H9 (cell line): ENCODE measurements around the gene PLEKHD1. TPM values are rescaled to one million over a fixed set of nuclear protein-coding genes. Genes with fewer than 3 reads are reported as not detected.
A peak's percentile ranks its signal among the peaks of the same experiment; 100 is the strongest.

Experiments used
- DNase-seq: peaks from one replicate; pipeline ENCODE4 v3.0.0-alpha.2; 2017
- H2AFZ ChIP-seq: one replicate; pipeline ENCODE4 v1.6.1; 2013; ENCODE audit warnings: mild to moderate bottlenecking, low read length, control low read depth, moderate library complexity
- H2AK5ac ChIP-seq: 2 replicates; pipeline ENCODE4 v1.6.1; 2013; ENCODE audit warnings: low read length, control low read depth, mixed read lengths; ENCODE audit not compliant: insufficient read length
- H2BK120ac ChIP-seq: one replicate; pipeline ENCODE4 v1.6.1; 2013; ENCODE audit warnings: low read depth, mild to moderate bottlenecking, low read length, control low read depth, inconsistent platforms; ENCODE audit not compliant: poor library complexity, severe bottlenecking
- H2BK12ac ChIP-seq: 2 replicates; pipeline ENCODE4 v1.6.1; 2013; ENCODE audit warnings: low read length, control low read depth, mixed read lengths, low read depth; ENCODE audit not compliant: insufficient read length
- H2BK15ac ChIP-seq: 2 replicates; pipeline ENCODE4 v1.6.1; 2013; ENCODE audit warnings: low read depth, low read length, control low read depth
- H2BK20ac ChIP-seq: one replicate; pipeline ENCODE4 v1.6.1; 2013; ENCODE audit warnings: low read depth, mild to moderate bottlenecking, low read length, control low read depth, inconsistent platforms; ENCODE audit not compliant: poor library complexity, severe bottlenecking
- H2BK5ac ChIP-seq: 2 replicates; pipeline ENCODE4 v1.6.1; 2013; ENCODE audit warnings: low read length, control low read depth, mixed read lengths; ENCODE audit not compliant: insufficient read length
- H3K14ac ChIP-seq: 2 replicates; pipeline ENCODE4 v1.6.1; 2013; ENCODE audit warnings: low read length, control low read depth; ENCODE audit not compliant: insufficient read depth
- H3K18ac ChIP-seq: 2 replicates; pipeline ENCODE4 v1.6.1; 2013; ENCODE audit warnings: low read depth, mild to moderate bottlenecking, mixed read lengths, low read length, control low read depth; ENCODE audit not compliant: insufficient read length
- H3K23ac ChIP-seq: 2 replicates; pipeline ENCODE4 v1.6.1; 2013; ENCODE audit warnings: low read length, control low read depth, mixed read lengths, low read depth; ENCODE audit not compliant: insufficient read length
- H3K23me2 ChIP-seq: 2 replicates; pipeline ENCODE4 v1.6.1; 2013; ENCODE audit warnings: low read depth, mild to moderate bottlenecking, mixed read lengths, low read length, control low read depth; ENCODE audit not compliant: insufficient read length, poor library complexity, severe bottlenecking
- H3K27ac ChIP-seq: 2 replicates; pipeline ENCODE4 v1.5.1; 2013; ENCODE audit warnings: low read length, control low read depth, mixed read lengths, low read depth; ENCODE audit not compliant: insufficient read length
- H3K27me3 ChIP-seq: 2 replicates; pipeline ENCODE4 v1.6.1; 2013; ENCODE audit warnings: low read length, control low read depth, inconsistent platforms; ENCODE audit not compliant: insufficient read depth
- H3K4ac ChIP-seq: 2 replicates; pipeline ENCODE4 v1.6.1; 2013; ENCODE audit warnings: low read depth, mild to moderate bottlenecking, control low read depth, inconsistent platforms, low read length, moderate library complexity
- H3K4me1 ChIP-seq: 2 replicates; pipeline ENCODE4 v1.6.1; 2013; ENCODE audit warnings: low read length, control low read depth, inconsistent platforms; ENCODE audit not compliant: insufficient read depth
- H3K4me2 ChIP-seq: 2 replicates; pipeline ENCODE4 v1.6.1; 2013; ENCODE audit warnings: low read length, control low read depth, mixed read lengths; ENCODE audit not compliant: insufficient read length, insufficient read depth
- H3K56ac ChIP-seq: 2 replicates; pipeline ENCODE4 v1.6.1; 2013; ENCODE audit warnings: low read depth, mild to moderate bottlenecking, mixed read lengths, low read length, control low read depth; ENCODE audit not compliant: insufficient read length
- H3K79me1 ChIP-seq: 2 replicates; pipeline ENCODE4 v1.6.1; 2013; ENCODE audit warnings: low read depth, mild to moderate bottlenecking, moderate library complexity, low read length, control low read depth, inconsistent platforms; ENCODE audit not compliant: insufficient read depth, poor library complexity, severe bottlenecking
- H3K79me2 ChIP-seq: 2 replicates; pipeline ENCODE4 v1.6.1; 2013; ENCODE audit warnings: low read length, control low read depth, inconsistent platforms; ENCODE audit not compliant: insufficient read depth
- H3K9ac ChIP-seq: 2 replicates; pipeline ENCODE4 v1.6.1; 2013; ENCODE audit warnings: low read length, control low read depth, mixed read lengths; ENCODE audit not compliant: insufficient read length; ENCODE audit errors: extremely low read depth
- H3K9me3 ChIP-seq: one replicate; pipeline ENCODE4 v1.6.1; 2013; ENCODE audit warnings: low read depth, low read length, inconsistent platforms; ENCODE audit not compliant: control insufficient read depth
- H3T11ph ChIP-seq: one replicate; pipeline ENCODE4 v1.6.1; 2013; ENCODE audit warnings: mild to moderate bottlenecking, low read length, control low read depth, inconsistent platforms
- H4K20me1 ChIP-seq: one replicate; pipeline ENCODE4 v1.6.1; 2013; ENCODE audit not compliant: control insufficient read depth, insufficient read length, insufficient read depth
- H4K5ac ChIP-seq: 2 replicates; pipeline ENCODE4 v1.6.1; 2013; ENCODE audit warnings: low read depth, mild to moderate bottlenecking, mixed read lengths, low read length, control low read depth; ENCODE audit not compliant: insufficient read length
- H4K8ac ChIP-seq: replicated peaks from 2 replicates; pipeline ENCODE4 v1.6.1; 2013; ENCODE audit warnings: low read length, control low read depth, mixed read lengths, low read depth; ENCODE audit not compliant: insufficient read length
- H4K91ac ChIP-seq: 2 replicates; pipeline ENCODE4 v1.6.1; 2013; ENCODE audit warnings: low read depth, mild to moderate bottlenecking, moderate library complexity, mixed read lengths, low read length, control low read depth; ENCODE audit not compliant: insufficient read length
- H3K27ac Mint-ChIP-seq, 3 experiments: 2 replicates in 2 of 3; 3 replicates in 1 of 3; pipeline ENCODE4 v1.8.0; 2020 to 2021; ENCODE audit warnings: mixed read lengths in 3 of 3, mild to moderate bottlenecking in 1 of 3, moderate library complexity in 1 of 3
- H3K27me3 Mint-ChIP-seq: 2 replicates; pipeline ENCODE4 v1.8.0; 2021; ENCODE audit warnings: low read depth, mild to moderate bottlenecking, moderate library complexity, mixed read lengths
- H3K36me3 Mint-ChIP-seq, 3 experiments: 2 replicates in 2 of 3; 3 replicates in 1 of 3; pipeline ENCODE4 v1.8.0; 2020 to 2021; ENCODE audit warnings: low read depth in 3 of 3, mixed read lengths in 3 of 3; ENCODE audit not compliant: insufficient read depth in 1 of 3
- H3K4me1 Mint-ChIP-seq, 2 experiments: 2 replicates each; pipeline ENCODE4 v1.8.0; 2020; ENCODE audit warnings: mixed read lengths in 2 of 2
- H3K4me3 Mint-ChIP-seq, 2 experiments: 2 replicates in 1 of 2; 3 replicates in 1 of 2; pipeline ENCODE4 v1.8.0; 2020 to 2021; ENCODE audit warnings: mild to moderate bottlenecking in 2 of 2, mixed read lengths in 2 of 2, moderate library complexity in 1 of 2
- H3K9me3 Mint-ChIP-seq, 2 experiments: 2 replicates in 1 of 2; 3 replicates in 1 of 2; pipeline ENCODE4 v1.8.0; 2020; ENCODE audit warnings: mild to moderate bottlenecking in 2 of 2, mixed read lengths in 2 of 2, moderate library complexity in 1 of 2
- CTCF ChIP-seq: fragments of 200-600 bp; sonication (generic); conservative IDR thresholded peaks from 3 replicates; pipeline ENCODE4 v1.8.0; 2021; ENCODE audit warnings: antibody characterized with exemption, mild to moderate bottlenecking
- WGBS: extraction: QIAGEN DNeasy Blood & Tissue Kit; methylation state at CpG from one replicate; pipeline ENCODE4 v1.1.7; 2013; ENCODE audit warnings: missing lambda C conversion rate, low lambda C conversion rate, mixed read lengths; ENCODE audit not compliant: insufficient read length; ENCODE audit errors: extremely low coverage; 5-methylcytosine and 5-hydroxymethylcytosine counted together
- total RNA-seq: library from RNA; stranded (reverse); gene quantifications from 2 replicates; pipeline ENCODE4 v1.2.1, GENCODE V29; 2021

Gene PLEKHD1
- total RNA-seq, 1 experiment from 2014 or later: 0.37 TPM

DNA sequence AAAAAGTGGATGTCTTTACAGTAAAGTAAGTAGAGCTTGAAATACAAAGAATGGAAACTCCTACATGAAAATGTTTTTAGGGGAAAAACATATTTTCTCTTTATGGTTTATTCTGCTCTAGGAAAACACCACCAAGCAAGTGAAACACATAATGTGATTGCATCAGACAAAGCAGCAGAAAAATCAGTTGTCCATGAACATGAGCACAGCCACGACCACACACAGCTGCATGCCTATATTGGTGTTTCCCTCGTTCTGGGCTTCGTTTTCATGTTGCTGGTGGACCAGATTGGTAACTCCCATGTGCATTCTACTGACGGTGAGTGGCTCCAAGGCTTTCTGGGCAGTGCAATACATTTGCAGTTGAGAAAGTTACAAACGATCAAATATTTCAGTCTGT is 42.6 kb upstream of the PLEKHD1 start:
- Histone ChIP-seq H2AK5ac (no peak overlapping the region), H4K8ac (no peak overlapping the region), H4K5ac (no peak overlapping the region), H3K14ac (no peak overlapping the region), H3K23ac (no peak overlapping the region), H3K27ac (no peak overlapping the region), H3K4me1 (no peaks in the 10 kb centered on the region; the same call in 1 of the 2 replicates), H3K23me2 (no peaks in the 10 kb centered on the region), H2BK15ac (no peak overlapping the region), H3T11ph (no peak overlapping the region), H3K9me3 (no peaks in the 10 kb centered on the region), H4K91ac (no peak overlapping the region), H3K27me3 (no peaks in the 10 kb centered on the region), H3K4ac (no peak overlapping the region), H2BK20ac (no peak overlapping the region), H4K20me1 (no peaks in the 10 kb centered on the region), H2BK12ac (no peak overlapping the region), H3K9ac (no peak overlapping the region), H2BK5ac (no peak overlapping the region), H3K79me2 (no peaks in the 10 kb centered on the region), H2AFZ (no peak overlapping the region), H3K56ac (no peak overlapping the region), H3K18ac (no peak overlapping the region), H3K4me2 (no peak overlapping the region), H3K79me1 (no peaks in the 10 kb centered on the region), H2BK120ac (no peak overlapping the region)
- no peak for TF ChIP-seq CTCF
- no CpG with 5 or more reads among the region's 5 CpGs for WGBS
- Mint-ChIP-seq H3K27me3 (no peaks in the 10 kb centered on the region), H3K27ac (peak overlapping the region in 1 of 3 experiments; percentile 41; a peak in 1 of 7 replicates), H3K4me3 (no peak overlapping the region), H3K4me1 (peaks cover 11 to 12% of the 10 kb centered on the region in 2 experiments), H3K36me3 (peaks cover 2 to 6% (median 3%) of the 10 kb centered on the region in 3 experiments; a peak in 6 of 7 replicates), H3K9me3 (no peaks in the 10 kb centered on the region)
- DNase-seq: no peak
